CD4-positive, alpha-beta T cell treated with Interleukin-15 for 4 hours (primary cell): ENCODE results near the gene ELOVL5.
A peak's percentile ranks its signal among the peaks of the same experiment; 100 is the strongest.

ENCODE experiments used
- DNase-seq: peaks from one replicate; pipeline ENCODE4 v3.0.0-alpha.2; 2020; ENCODE audit warnings: low spot score

Gene ELOVL5

GRCh38 chr6:53269827-53270226 is 78.9 kb downstream of the ELOVL5 start:
- no peak for DNase-seq

DNA sequence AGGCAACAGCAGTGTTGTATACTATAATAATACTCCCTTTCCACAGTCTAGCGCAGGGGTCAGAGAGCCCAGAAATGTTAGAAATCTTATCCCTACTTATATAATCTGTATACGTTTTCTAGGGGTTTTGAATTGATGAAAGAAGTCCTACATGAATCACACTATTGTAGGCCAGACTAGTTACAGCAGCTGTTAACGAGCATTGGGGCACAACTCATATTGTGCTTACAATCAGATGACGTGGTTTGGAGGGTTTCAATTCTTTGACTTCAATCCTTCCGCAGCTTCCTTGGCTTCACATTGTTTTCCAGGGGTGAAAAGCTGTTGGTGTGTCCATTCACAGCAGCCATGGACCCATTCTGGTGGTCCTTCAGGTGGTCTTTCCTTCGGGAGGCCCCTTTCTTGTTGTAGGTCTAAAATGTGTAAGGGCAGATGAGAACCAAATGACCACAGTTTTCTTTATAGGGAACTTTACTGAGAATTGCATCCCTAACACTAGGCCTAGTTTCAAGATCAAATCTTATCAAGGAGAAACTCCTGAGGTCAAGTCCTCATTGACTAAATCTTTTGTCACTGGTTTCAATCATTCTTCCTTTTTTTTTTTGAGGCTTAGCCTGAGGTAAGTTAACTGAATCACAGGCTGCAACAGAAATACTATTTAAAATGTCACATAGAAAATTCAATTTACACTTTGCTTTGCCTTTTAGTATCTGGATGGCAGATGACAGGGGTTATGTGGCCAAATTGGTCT is 79.7 kb downstream of the ELOVL5 start:
- no peak for DNase-seq

DNA sequence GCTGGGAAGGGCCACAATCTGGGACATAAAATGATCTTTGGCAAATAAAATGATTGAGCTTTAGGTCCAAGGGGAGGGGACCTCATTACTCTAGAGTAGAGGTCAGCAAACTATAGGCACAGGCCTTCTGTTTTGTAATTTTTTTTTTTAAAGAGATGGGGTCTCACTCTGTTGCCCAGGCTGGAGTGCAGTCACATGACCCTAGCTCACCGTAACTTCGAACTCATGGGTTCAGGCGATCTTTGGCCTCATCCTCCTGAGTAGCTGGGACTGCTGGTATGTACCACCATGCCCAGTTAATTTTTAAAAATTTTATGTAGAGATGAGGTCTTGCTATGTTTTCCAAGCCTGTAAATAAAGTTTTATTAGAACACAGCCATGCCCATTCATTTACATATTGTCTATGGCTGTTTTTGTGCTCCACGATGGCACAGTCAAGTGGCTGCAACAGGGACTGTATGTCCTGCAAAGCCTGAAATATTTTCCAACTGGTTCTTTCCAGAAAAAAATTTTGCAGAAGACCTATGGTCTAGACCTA is 82.1 kb downstream of the ELOVL5 start:
- DNase-seq, result no peak

GRCh38 chr6:53264915-53265607 is 83.7 kb downstream of the ELOVL5 start:
- DNase-seq, result no peak

- no peak for DNase-seq
Measured at GRCh38 chr6:53264337-53264736, 84.4 kb downstream of the ELOVL5 start.

GRCh38 chr6:53263917-53264316 is 84.8 kb downstream of the ELOVL5 start:
- no peak for DNase-seq

GRCh38 chr6:53259860-53260580 is 88.7 kb downstream of the ELOVL5 start:
- no peak for DNase-seq

DNA sequence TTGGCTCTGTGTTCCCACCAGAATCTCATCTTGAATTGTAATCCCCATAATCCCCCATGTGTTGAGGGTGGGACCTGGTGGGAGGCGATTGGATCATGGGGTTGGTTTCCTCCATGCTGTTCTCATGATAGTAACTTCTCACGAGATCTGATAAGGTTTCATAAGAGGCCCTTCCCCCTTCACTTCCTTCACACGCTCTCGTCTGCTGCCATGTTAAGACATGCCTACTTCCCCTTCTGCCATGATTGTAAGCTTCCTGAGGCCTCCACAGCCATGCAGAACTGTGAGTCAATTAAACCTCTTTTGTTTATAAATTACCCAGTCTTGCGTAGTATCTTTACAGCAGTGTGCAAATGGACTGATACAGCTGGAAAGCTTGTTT is 90.0 kb downstream of the ELOVL5 start:
- no peak for DNase-seq

GRCh38 chr6:53258076-53258773 is 90.5 kb downstream of the ELOVL5 start:
- DNase-seq, result no peak

GRCh38 chr6:53257533-53257932 is 91.2 kb downstream of the ELOVL5 start:
- DNase-seq, result no peak

DNA sequence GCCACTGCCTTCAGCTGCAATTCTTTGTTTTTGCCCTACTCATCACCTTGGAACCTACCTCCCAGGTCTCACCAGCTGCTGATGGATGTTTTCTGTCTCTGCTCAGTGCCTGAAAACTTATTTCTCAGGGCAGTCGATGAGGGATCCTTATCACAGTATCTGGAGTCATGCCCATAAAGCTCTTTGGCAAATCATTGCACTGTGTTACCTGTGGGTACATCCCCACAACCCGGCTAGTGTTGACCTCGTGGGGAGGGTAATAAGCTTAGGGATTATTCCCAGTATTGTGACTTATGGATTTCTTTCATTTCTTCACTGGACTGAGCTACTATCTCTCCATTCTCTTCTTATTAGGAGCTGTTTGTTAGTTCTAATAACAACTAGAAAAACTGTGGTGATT is 91.7 kb downstream of the ELOVL5 start:
- DNase-seq, result no peak

DNA sequence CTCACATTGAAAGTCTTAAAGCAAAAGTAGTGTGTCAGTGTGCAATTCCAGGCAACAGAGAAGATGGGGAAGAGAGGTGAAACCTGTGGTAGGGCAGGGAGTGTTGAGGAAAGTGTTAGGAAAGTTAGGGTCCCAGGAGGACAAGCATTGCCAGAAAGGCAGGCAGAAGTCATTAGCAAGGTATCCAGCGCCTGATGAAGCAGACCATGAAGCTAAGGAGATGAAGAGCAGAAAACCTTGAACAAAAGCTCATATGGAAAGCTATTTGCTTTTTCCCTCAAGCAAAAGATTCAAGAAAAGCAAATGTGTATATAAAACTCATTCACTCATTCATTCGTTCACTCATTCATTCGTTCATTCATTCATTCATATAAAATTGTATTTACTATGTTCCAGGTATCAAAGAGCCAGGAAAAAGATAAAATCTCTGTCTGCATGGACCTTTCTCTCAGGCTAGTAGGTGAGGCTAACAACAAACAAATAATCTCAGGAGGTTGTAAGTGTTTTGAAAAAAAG is 96.5 kb downstream of the ELOVL5 start:
- DNase-seq, result no peak

DNA sequence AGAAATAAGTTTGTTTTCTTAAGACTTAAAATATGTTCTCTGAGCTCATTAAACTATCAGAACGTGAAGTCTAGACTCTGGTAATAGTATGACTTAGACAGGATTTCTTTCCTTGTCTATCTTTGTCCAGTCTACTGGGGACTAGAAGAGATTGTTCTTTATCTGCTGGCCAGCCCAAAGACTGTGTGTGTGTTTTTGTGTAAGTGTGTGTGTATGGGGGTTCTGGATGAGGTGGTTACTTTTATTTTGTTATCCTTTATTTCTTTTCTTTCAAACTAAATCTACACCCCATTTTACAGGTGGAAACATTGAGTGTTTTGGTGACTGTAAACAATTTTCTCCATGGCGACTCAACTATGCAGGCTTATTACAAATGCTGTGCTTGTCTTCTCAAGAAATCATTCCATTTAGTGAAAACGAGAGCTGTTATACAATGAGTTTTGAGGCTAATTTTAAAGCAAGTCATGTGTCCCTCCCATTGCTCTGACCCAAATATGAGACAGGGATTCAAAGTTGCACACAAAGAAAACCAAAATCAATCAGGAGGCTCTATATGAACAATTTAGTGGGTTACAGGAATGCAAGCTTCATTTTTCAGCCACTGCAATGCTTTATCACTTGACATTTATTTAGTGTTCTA is 97.6 kb downstream of the ELOVL5 start:
- no peak for DNase-seq

DNA sequence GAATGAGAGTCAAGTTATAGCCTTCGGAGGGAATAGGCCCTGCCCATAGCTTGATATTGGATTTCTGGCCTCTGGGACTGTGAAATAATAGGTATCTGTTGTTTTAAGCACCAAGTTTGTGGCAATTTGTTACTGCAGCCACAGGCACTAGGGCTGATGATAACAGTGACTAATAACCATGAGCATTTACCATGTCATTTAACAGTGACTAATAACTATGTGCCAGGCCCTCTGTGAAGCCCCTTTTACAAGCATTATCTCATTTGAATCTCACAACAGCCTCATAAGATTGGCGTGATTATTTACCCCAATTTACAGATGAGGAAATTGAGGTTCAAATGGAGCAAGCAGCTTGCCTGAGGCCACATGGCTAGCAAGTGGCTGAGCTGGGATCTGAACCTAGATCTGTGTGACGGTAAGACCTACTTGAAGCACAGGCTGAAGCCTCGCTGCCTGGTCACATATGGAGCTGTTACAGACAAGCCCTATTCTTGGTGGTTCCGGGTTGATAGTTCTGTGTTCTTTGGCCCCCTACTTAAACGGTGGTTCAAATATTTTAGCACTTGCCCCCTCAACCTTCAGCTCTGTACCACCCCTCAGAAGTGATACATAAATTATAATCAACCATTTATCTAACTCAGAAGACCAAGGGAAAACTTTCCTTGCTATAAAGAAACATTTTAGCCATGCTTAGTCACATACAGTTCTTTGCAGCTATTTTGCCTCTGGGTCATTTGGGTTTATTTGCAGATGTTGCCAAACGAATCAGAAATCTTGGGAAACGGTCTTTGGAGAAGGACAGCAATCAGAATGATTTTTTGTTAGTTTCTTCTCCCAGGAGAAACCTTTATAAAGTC is 98.3 kb downstream of the ELOVL5 start:
- no peak for DNase-seq

- no peak for DNase-seq
Measured at GRCh38 chr6:53246924-53247323, 101.8 kb downstream of the ELOVL5 start.

GRCh38 chr6:53244958-53245357 is 103.8 kb downstream of the ELOVL5 start:
- peak; percentile 19 for DNase-seq

GRCh38 chr6:53244399-53244931 is 104.3 kb downstream of the ELOVL5 start:
- no peak for DNase-seq

GRCh38 chr6:53241938-53242337 is 106.8 kb downstream of the ELOVL5 start:
- no peak for DNase-seq

DNA sequence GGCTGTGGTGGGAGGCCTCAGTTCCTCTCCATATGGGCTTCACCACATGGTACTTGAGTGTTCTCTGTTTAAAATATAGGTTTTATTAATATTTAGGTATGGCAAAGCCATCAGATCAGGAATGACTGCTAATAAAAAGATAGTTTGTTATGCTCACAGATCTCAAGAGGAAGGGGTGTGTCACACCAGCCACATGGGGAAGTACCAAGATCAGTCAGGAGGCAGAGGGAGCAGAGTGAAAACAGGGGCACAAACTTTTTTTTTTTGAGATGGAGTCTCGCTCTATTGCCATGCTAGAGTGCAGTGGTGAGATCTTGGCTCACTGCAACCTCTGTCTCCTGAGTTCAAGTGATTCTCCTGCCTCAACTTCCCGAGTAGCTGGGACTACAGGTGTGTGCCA is 108.0 kb downstream of the ELOVL5 start:
- DNase-seq, result peak; percentile 26

DNA sequence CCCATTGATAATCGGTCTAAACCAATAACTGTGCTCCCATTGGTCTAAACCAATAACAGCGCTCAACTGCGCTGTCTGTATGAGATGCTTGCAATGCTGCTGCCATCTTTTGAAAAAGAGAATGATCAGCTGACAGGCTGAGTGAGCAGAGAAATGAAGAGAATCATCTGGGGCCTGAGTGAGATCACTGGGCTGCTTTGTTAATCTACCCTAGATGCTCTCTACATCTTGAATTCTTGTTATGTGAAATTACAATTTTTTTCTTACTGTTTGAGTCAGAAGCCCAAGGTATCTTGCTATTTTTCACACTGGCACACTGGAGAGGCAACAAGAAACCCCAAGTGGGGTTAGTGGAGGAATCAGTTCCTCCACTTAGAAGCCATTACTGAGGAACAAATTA is 108.6 kb downstream of the ELOVL5 start:
- DNase-seq, result no peak
